ENCODE data around the gene IREB2.

- TF ChIP-seq TAF1 (IDR thresholded peaks at IDR 0.05; ENCODE audit: borderline replicate concordance, low read depth, low read length) (no peak), POLR2A (IDR thresholded peaks at IDR 0.05; ENCODE audit: low read depth, low read length) (no peak)
Observed at GRCh38 chr15:78481917-78482316, 43.9 kb downstream of the IREB2 start.
